ENCODE data around the gene ADAMTS16.

- TF ChIP-seq POLR2AphosphoS5 (IDR thresholded peaks at IDR 0.05) (no peak), CTCF (IDR thresholded peaks at IDR 0.05 in 8 of 11, conservative IDR thresholded peaks at IDR 0.05 in 3 of 11) (no peak)
Observed at GRCh38 chr5:5132234-5132633, 7.9 kb upstream of the ADAMTS16 start.
